Activated T-helper 1 cell treated with anti-CD3 and anti-CD28 coated beads, Interleukin-12 subunit alpha, Interleukin-12 subunit beta, Interleukin-2, Interleukin-4 antibody, amounts not matched to agents 30 ng/mL and 10 ng/mL and 1 ng/mL, durations not matched to agents 14 hours and 24 hours and 36 hours (primary cell): ENCODE data around the gene IKZF1. TPM values are rescaled to one million over a fixed set of nuclear protein-coding genes. Genes with fewer than 3 reads are reported as not detected.
A peak's percentile ranks its signal among the peaks of the same experiment; 100 is the strongest.

Source experiments
- DNase-seq: peaks from one replicate; pipeline ENCODE4 v3.0.0; 2021; ENCODE audit warnings: low spot score
- H3K27ac Mint-ChIP-seq: one replicate; pipeline ENCODE4 v1.8.0; 2021; ENCODE audit warnings: mild to moderate bottlenecking, mixed read lengths
- H3K27me3 Mint-ChIP-seq: one replicate; pipeline ENCODE4 v1.8.0; 2022; ENCODE audit warnings: mild to moderate bottlenecking, moderate library complexity, mixed read lengths; ENCODE audit not compliant: insufficient read depth
- H3K36me3 Mint-ChIP-seq: one replicate; pipeline ENCODE4 v1.8.0; 2021; ENCODE audit warnings: low read depth, mixed read lengths
- H3K4me1 Mint-ChIP-seq: one replicate; pipeline ENCODE4 v1.8.0; 2021; ENCODE audit warnings: low read depth, mixed read lengths
- H3K4me3 Mint-ChIP-seq: one replicate; pipeline ENCODE4 v1.8.0; 2021; ENCODE audit warnings: mild to moderate bottlenecking, moderate library complexity, mixed read lengths
- H3K9me3 Mint-ChIP-seq: one replicate; pipeline ENCODE4 v1.8.0; 2021; ENCODE audit warnings: mixed read lengths
- intact Hi-C: fragments of 100-400 bp; cut with micrococcal nuclease; formaldehyde crosslinking; loops from one replicate; pipeline ENCODE4 v1.15.1; 2024
- total RNA-seq: library from RNA; stranded (reverse); gene quantifications from 2 replicates; pipeline ENCODE4 v1.2.3, GENCODE V29; 2022

IKZF1 gene
- total RNA-seq, 1 donor from 2014 or later: 324 TPM

DNA sequence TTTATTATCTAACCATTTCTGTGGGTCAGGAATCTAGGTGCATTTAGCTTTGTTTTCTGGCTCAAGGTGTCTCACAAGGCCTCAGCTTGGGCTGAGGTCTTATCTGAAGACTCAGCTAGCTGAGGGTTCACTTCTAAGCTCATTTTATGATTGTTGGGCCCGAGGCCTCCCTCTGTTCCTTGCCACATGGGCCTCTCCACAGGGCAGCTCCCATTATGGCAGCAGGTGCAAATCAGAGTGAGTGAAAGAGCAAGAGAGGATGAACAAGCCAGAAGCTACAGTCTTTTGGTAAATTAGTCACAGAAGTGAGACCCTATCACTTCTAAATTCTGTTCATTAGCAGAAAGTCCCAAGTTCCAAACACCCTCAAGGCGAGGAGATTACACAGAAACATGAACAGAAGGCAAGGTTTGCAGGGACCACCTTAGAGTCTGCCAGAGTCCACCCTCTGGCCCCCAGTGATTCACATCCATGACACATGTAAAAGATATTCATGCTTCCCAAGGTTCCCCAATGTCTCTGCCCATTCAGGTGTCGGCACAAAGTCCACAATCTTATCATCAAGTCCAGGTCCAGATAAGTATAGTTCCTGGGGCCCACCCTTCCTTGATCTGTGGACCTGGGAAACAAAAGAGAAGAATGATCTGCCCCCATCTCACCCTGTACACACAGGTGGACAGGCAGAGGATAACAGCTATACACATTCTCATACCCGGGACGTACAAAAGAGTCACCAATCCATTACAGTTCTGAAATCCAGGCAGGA lies 121.9 kb downstream of the IKZF1 start:
- no peak overlapping the region for H3K4me3 Mint-ChIP-seq
- H3K4me1 Mint-ChIP-seq: no peaks in the 10 kb centered on the region
- intact Hi-C loops: no loop called here
- H3K27ac Mint-ChIP-seq: no peak overlapping the region
- no peaks in the 10 kb centered on the region for H3K27me3 Mint-ChIP-seq
- H3K36me3 Mint-ChIP-seq: peaks cover 5% of the 10 kb centered on the region
- DNase-seq: no peak
- H3K9me3 Mint-ChIP-seq: no peaks in the 10 kb centered on the region

DNA sequence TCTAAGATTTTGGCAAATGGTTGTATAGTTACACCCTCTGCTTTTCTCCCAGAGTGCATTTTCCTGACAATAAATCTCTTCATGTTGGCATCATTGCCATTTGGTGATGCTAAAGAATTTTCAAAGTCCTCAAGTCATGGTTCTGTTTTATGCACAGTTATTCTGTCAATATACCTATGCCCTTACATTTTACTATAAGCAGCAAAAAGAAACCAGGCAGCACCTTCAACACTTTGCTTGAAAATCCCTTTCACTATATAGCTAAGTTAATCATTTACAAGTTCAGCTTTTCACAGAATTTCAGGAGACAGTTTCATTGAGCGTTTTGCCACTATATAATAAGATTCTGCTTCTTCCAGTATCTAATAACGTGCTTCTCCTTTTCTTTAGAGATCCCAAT lies 123.0 kb downstream of the IKZF1 start:
- intact Hi-C loops: no loop called here
- Mint-ChIP-seq H3K4me3 (no peak overlapping the region), H3K27ac (no peak overlapping the region), H3K9me3 (no peaks in the 10 kb centered on the region), H3K4me1 (no peaks in the 10 kb centered on the region), H3K27me3 (no peaks in the 10 kb centered on the region), H3K36me3 (peaks cover 5% of the 10 kb centered on the region)
- no peak for DNase-seq

DNA sequence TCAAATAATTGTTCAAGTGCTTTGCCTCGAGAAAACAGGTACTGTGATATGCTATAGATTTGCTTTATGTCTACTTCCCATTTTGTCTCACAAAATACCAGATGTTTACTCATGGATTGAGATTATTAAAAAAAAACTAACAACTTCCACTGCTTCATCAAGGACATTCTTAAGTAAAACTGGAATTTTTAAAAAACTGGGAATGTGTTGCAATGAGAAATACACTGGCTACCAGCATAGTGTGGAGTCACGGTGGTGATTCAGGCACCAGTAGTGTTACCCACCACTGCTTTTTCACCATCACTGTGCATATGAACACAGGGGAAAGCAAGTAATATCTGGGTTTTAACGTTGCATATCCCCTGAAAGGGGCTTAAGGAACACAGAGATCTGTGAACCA lies 124.4 kb downstream of the IKZF1 start:
- intact Hi-C loops: no loop called here
- no peaks in the 10 kb centered on the region for H3K9me3 Mint-ChIP-seq

DNA sequence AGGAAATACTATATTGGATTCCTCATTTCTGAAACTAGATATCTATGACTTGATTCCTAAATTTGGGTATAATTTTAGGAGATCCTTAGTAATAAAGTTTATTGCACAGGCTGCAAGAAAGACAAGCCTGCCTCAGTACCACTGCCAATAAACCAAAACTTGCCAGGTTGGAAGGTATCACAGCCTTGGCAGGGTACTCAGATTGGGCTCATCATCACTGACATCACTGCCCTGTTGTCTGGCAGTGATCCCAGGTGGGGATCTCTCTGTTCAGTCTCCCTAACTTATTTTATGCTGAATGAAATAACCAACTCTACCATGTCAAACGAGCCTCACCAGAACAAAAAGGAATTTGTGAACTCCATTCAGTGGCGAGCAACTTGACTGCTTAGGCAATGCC lies 126.8 kb downstream of the IKZF1 start:
- DNase-seq: no peak
- peaks cover 5% of the 10 kb centered on the region for H3K36me3 Mint-ChIP-seq
- intact Hi-C loops: no loop called here
- no peak overlapping the region for H3K27ac Mint-ChIP-seq
- H3K4me3 Mint-ChIP-seq: no peak overlapping the region
- H3K27me3 Mint-ChIP-seq: no peaks in the 10 kb centered on the region
- no peaks in the 10 kb centered on the region for H3K4me1 Mint-ChIP-seq
- no peaks in the 10 kb centered on the region for H3K9me3 Mint-ChIP-seq

More for the DNA sequence above, 124.4 kb downstream of the IKZF1 start:
- no peak overlapping the region for H3K27ac Mint-ChIP-seq
- DNase-seq: no peak
- H3K4me1 Mint-ChIP-seq: no peaks in the 10 kb centered on the region
- H3K27me3 Mint-ChIP-seq: no peaks in the 10 kb centered on the region
- no peak overlapping the region for H3K4me3 Mint-ChIP-seq
- peaks cover 5% of the 10 kb centered on the region for H3K36me3 Mint-ChIP-seq

DNA sequence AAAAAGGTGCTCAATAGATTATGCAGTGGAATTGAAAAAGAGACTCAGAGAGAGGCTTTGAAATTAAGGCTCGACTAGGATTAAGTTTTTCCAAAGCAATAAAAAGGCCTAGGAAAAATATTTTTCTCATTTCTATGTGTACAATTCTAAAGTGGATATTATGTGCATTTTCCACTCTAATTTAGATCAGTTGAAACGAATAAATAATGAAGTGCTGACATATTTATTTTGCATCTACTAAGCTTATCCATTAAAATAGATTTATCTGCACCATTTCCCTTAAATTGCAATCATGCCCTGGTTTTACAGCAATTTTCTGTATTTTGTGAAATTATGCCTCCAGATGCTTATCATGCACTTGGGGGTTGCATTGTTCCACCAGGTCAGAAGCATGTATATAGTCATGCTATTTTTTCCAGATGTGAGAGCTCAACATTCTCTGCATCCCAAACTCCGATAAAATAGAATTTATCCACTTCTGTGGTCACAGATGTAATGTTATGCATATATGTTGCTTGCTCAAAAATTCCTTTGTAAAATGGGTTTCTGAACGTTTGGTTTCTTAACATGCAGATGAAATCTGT lies 127.3 kb downstream of the IKZF1 start:
- Mint-ChIP-seq H3K4me1 (no peaks in the 10 kb centered on the region), H3K4me3 (no peak overlapping the region), H3K27me3 (no peaks in the 10 kb centered on the region), H3K36me3 (peaks cover 6% of the 10 kb centered on the region), H3K27ac (no peak overlapping the region), H3K9me3 (no peaks in the 10 kb centered on the region)
- DNase-seq: no peak
- intact Hi-C loops: no loop called here

DNA sequence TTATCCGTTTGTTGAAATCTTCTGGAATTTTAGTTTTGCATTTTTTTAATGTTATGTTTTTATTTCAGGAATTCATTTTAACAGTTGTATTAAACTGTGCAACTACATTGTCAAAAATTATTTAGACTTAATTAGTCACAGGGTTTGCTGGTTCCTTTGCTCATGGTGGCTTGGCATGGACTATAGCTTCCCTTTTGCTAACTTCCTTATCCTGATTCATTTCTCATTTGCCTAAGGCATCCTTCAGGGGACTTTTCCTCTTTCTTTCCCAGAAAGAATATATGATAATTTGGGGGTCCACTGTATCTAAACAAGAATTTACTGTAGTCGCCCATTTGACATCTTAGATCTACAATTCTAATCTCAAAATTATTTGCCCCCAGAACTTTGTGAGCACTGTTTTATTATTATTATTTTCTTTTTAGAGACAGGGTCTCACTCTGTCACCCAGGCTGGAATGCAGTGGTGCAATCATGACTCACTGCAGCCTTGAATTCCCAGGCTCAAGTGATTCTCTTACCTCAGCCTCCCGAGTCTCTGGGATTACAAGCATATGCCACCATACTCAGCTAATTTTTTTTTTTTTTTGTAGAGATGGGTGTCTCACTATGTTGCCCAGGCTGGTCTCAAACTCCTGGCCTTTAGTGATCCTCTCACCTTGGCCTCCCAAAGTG lies 131.8 kb downstream of the IKZF1 start:
- intact Hi-C loops: no loop called here
- DNase-seq: no peak
- no peaks in the 10 kb centered on the region for H3K27me3 Mint-ChIP-seq
- H3K4me3 Mint-ChIP-seq: no peak overlapping the region
- peaks cover 21% of the 10 kb centered on the region for H3K36me3 Mint-ChIP-seq
- no peak overlapping the region for H3K27ac Mint-ChIP-seq
- H3K4me1 Mint-ChIP-seq: no peaks in the 10 kb centered on the region
- H3K9me3 Mint-ChIP-seq: no peaks in the 10 kb centered on the region

DNA sequence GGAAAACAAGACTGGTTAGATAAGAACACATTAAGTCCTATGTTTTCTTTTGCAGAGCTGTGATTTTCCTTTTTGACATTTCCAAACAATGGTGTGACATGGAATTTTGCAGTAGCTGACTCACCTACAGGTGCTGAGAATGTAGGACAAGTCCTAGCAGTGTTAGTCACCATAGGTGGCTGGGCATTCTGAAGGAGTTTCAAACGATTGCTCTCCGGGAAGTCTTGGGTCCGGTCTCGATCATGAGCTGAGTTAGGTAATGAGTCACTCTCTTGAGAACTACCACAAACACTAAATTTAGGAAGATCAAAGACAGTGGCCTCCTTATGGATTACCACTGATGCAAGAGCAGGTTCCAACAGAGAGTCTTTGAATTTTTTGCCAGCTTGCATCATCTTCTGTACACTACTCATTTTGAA lies 142.0 kb downstream of the IKZF1 start:
- no peak for DNase-seq
- Mint-ChIP-seq H3K27me3 (no peaks in the 10 kb centered on the region), H3K9me3 (no peaks in the 10 kb centered on the region), H3K4me3 (peak overlapping the region; percentile 21), H3K4me1 (peaks cover 49% of the 10 kb centered on the region), H3K27ac (peak overlapping the region; percentile 78), H3K36me3 (peaks cover 34% of the 10 kb centered on the region)
- intact Hi-C loops: loop anchor here (5.0 kb wide), 1 partner anchor 74 kb away; no protein-coding TSS in a partner anchor

DNA sequence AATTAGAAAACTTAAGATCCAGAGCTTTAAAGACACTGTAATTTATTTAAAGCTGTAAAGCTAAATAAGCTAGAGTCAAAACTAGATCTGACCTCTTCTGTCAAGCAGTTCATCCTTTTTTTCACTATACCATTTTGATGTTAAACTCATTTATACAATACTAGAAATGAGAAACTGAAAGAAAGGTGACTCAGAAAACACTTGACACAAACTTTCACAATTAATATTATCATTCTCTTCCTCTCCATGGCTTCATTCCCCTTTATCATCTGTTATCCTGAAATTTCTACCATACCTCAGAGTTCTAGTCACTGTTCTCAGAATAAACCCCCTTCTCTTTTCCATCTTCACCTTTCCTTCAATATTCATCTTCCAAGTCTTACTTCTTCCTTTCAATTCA lies 144.3 kb downstream of the IKZF1 start:
- Mint-ChIP-seq H3K4me3 (peak overlapping the region; percentile 92), H3K27ac (peak overlapping the region; percentile 45), H3K27me3 (peaks cover 8% of the 10 kb centered on the region), H3K36me3 (peaks cover 28% of the 10 kb centered on the region), H3K9me3 (no peaks in the 10 kb centered on the region), H3K4me1 (peaks cover 48% of the 10 kb centered on the region)
- DNase-seq: no peak
- intact Hi-C loops: loop anchor here (1.0 to 5.0 kb wide), 14 partner anchors 19 to 383 kb away; no protein-coding TSS in a partner anchor

DNA sequence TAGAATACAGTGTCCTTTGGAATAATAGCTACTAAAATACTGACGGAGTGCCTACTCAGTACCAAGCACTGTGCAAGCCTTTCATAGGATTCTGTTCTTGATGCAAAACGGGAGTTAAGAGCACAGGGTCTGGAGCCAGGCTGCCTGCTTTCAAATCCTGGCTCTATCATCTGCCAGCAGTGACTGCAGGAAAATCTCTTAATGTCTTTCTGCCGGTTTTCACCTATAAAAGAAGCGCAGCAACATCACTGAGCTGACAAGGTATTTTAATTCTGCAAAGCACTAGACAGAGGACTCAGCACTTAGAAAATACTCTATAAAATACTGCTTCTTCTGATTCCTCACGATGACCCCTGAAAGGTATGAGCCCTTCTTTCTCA lies 145.0 kb downstream of the IKZF1 start:
- Mint-ChIP-seq H3K4me1 (peaks cover 42% of the 10 kb centered on the region), H3K9me3 (no peaks in the 10 kb centered on the region), H3K4me3 (peak overlapping the region; percentile 92), H3K27me3 (peaks cover 11% of the 10 kb centered on the region), H3K36me3 (peaks cover 23% of the 10 kb centered on the region), H3K27ac (peak overlapping the region; percentile 45)
- no peak for DNase-seq
- intact Hi-C loops: loop anchor here (1.0 to 5.0 kb wide), 12 partner anchors 19 to 383 kb away; no protein-coding TSS in a partner anchor

DNA sequence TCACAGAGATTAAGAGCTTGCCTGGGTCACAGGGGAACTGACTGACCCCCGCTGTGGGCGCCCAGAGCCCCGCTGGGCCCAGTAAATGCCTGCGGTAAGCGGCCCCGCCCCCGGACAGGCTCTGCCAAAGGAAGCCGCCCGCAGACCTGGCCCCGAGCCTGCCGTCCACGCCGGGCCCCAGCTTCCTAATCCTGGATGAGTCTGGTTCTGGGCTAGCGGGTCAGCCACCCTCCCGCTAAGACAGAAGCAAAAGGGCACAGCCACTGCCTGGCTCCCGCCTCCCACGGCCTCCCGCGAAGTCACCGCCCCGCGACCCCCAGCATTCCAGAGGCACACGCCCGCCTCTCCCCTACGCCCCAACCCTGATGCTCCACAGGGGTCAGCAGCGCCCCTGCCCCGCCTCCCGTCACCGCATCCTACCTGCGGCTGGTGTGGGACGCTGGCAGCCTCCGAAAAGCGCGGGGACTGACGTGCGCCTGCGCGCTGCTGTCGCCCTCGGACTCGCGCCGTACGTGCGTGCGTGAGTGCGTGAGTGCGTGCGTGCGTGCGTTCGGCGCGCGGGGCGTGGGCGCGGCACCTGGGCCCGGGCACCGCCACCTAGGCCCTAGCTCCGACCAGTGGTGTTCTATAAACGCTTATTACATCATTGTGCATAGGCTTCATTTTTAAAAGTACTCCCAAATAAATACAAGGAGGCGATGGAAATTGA lies 145.5 kb downstream of the IKZF1 start, which contains the start of gene FIGNL1:
TSS of gene FIGNL1 (minus strand) at position 470 of the 709 bp plus-strand sequence. CDS start 3,063 bp downstream, outside the sequence.
- intact Hi-C loops: loop anchor here (1.0 to 5.0 kb wide), 14 partner anchors 18 to 673 kb away; no protein-coding TSS in a partner anchor
- Mint-ChIP-seq H3K4me1 (peaks cover 42% of the 10 kb centered on the region), H3K36me3 (peaks cover 21% of the 10 kb centered on the region), H3K4me3 (peak within 1 kb of the TSS; percentile 92), H3K9me3 (no peaks in the 10 kb centered on the region), H3K27me3 (peaks cover 15% of the 10 kb centered on the region), H3K27ac (peak within 1 kb of the TSS; percentile 90)
- DNase-seq: peak; percentile 81

DNA sequence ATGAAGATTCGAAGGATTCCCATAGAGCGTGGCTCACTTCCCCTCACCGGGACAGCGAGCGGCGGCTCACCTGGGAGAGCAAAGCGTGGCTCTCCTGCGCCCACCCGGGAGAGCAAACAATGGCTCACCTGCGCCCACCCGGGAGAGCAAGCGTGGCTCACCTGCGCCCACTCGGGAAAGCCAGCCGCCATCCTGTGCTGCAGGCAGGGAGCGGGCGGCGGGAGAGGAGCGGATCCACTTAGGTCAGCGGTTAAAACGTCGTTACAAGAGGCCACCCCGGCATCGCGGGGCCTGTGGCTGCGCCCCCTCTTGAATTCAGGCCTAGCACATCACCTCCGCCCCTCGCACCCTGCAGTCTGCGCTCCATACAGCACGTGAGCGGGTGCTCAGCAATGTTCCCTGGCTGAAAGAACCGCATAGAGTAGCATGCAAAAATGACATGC lies 146.1 kb downstream of the IKZF1 start:
- peaks cover 37% of the 10 kb centered on the region for H3K4me1 Mint-ChIP-seq
- peak overlapping the region; percentile 83 for H3K27ac Mint-ChIP-seq
- peak overlapping the region; percentile 92 for H3K4me3 Mint-ChIP-seq
- no peak for DNase-seq
- H3K9me3 Mint-ChIP-seq: no peaks in the 10 kb centered on the region
- intact Hi-C loops: loop anchor here (1.0 kb wide), 2 partner anchors 145 to 673 kb away; no protein-coding TSS in a partner anchor
- peaks cover 17% of the 10 kb centered on the region for H3K27me3 Mint-ChIP-seq
- peaks cover 16% of the 10 kb centered on the region for H3K36me3 Mint-ChIP-seq
